Kidney (tissue), 14 donors: ENCODE results near the gene SFXN2. TPM values are rescaled to one million over a fixed set of nuclear protein-coding genes. Genes with fewer than 3 reads are reported as not detected.

Source experiments
- DNase-seq, 5 donors: peaks; one replicate each; pipeline ENCODE4 v3.0.0-alpha.2; 2013 to 2020
- FAIRE-seq: peaks from 2 replicates; lab custom pipeline; 2012; peaks lifted over from hg19 to GRCh38; lab: Jason Lieb, UNC
- H3K27ac ChIP-seq, 2 donors: one replicate each; pipeline ENCODE4 v1.7.0; 2013; ENCODE audit warnings: low read depth in 2 of 2, low read length in 2 of 2, inconsistent platforms in 1 of 2
- H3K27me3 ChIP-seq: one replicate; pipeline ENCODE4 v1.7.1; 2013; ENCODE audit warnings: low read length, inconsistent platforms; ENCODE audit not compliant: control insufficient read depth, insufficient read depth
- H3K36me3 ChIP-seq, 3 donors: one replicate each; pipeline versions ENCODE4 v1.7.0 to v1.7.1; 2013; ENCODE audit warnings: low read length in 3 of 3, control low read depth in 1 of 3, inconsistent platforms in 1 of 3; ENCODE audit not compliant: insufficient read depth in 3 of 3, control insufficient read depth in 2 of 3
- H3K4me1 ChIP-seq, 3 donors: one replicate each; pipeline versions ENCODE4 v1.7.0 to v1.7.1; 2013; ENCODE audit warnings: low read length in 3 of 3, inconsistent platforms in 1 of 3, low read depth in 1 of 3; ENCODE audit not compliant: control insufficient read depth in 2 of 3, insufficient read depth in 2 of 3
- H3K4me3 ChIP-seq, 3 donors: one replicate each; pipeline versions ENCODE4 v1.7.0 to v1.8.1; 2013; ENCODE audit warnings: low read length in 3 of 3, control low read depth in 1 of 3, inconsistent platforms in 1 of 3
- H3K9ac ChIP-seq, 3 donors: one replicate each; pipeline versions ENCODE4 v1.7.0 to v1.7.1; 2013; ENCODE audit warnings: low read length in 3 of 3, control low read depth in 1 of 3, inconsistent platforms in 1 of 3
- H3K9me3 ChIP-seq, 3 donors: one replicate each; pipeline versions ENCODE4 v1.7.0 to v1.7.1; 2013; ENCODE audit warnings: low read length in 3 of 3, control low read depth in 1 of 3, inconsistent platforms in 1 of 3; ENCODE audit not compliant: control insufficient read depth in 2 of 3, insufficient read depth in 1 of 3
- CTCF ChIP-seq: IDR thresholded peaks from 3 replicates; pipeline ENCODE4 v1.5.1; 2012; ENCODE audit warnings: mild to moderate bottlenecking, moderate library complexity, borderline replicate concordance; ENCODE audit not compliant: insufficient read depth; ENCODE audit errors: extremely low read depth
- intact Hi-C: fragments of 100-400 bp; cut with DNase I; formaldehyde crosslinking; loops from one replicate; pipeline ENCODE4 v1.11.1; 2022
- polyA plus RNA-seq: library from polyadenylated mRNA; stranded (reverse); fragments of 350-450 nt; fragmentation: Illumina TruSeq; extraction: RNeasy Lipid Tissue Mini Kit (QIAGEN cat#74804); gene quantifications from one replicate; pipeline ENCODE4 v1.2.3, GENCODE V29; 2014; ENCODE audit warnings: low read depth, low replicate concordance; ENCODE audit not compliant: insufficient read depth
- total RNA-seq: library from RNA; stranded (reverse); fragmentation: NEBNext Ultra II Directional; extraction: Animal tissue kit (Norgen Biotek cat#: 25700); gene quantifications from one replicate; pipeline ENCODE4 v1.2.1, GENCODE V29; 2021
- donor health status: control.
- donor health status: control.
- donor health status: control.
- donor health status: control.
- donor health status: control.
- donor health status: DM: yes; HTN: yes; CAD: no.
- donor health status: Normal renal cell carcinoma (clear cell type).

SFXN2 gene
- total and polyA plus RNA-seq, 2 donors from 2014 or later: 17.3 to 72.1 TPM

GRCh38 chr10:102782673-102783551 lies 68.5 kb downstream of the SFXN2 start:
- DNase-seq (peak in 4 of 5 donors; percentile 58 to 84 (median 76)), FAIRE-seq (no peak)
- no peaks in the 10 kb centered on the region for H3K36me3 ChIP-seq
- H3K9me3 ChIP-seq: no peaks in the 10 kb centered on the region
- H3K27me3 ChIP-seq: no peaks in the 10 kb centered on the region
- intact Hi-C loops: no loop called here
- TF ChIP-seq CTCF: no peak
- H3K4me1 ChIP-seq: peaks cover 9 to 61% (median 46%) of the 10 kb centered on the region in 3 donors
- H3K9ac ChIP-seq: peak overlapping the region in 2 of 3 donors; percentile 4 to 79
- H3K27ac ChIP-seq: peak overlapping the region; percentile 87 to 95
- peak overlapping the region in 1 of 3 donors; percentile 24 for H3K4me3 ChIP-seq

DNA sequence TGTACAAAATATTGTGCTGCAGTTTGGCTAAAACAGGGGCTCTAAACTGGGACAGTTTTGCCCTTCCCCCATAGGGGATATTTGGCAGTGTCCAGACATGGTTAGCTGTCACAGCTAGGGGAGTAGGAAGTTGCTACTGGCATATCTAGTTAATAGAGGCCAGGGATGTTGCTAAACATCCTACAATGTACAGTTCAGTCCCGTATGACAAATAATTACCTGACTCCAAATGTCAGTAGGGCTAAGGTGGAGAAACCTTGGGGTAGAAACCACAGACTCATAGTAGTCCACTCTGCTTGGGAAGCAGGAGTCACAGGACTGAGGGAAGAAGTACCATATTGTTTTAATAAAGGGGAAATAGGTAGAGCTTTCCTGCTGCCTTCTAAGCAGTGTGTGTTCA lies 69.1 kb downstream of the SFXN2 start:
- Histone ChIP-seq H3K4me1 (peaks cover 9 to 55% (median 43%) of the 10 kb centered on the region in 3 donors), H3K27ac (peak overlapping the region; percentile 87 to 95), H3K9me3 (no peaks in the 10 kb centered on the region), H3K4me3 (no peak overlapping the region), H3K27me3 (no peaks in the 10 kb centered on the region), H3K36me3 (no peaks in the 10 kb centered on the region), H3K9ac (peak overlapping the region in 1 of 3 donors; percentile 79)
- TF ChIP-seq CTCF: no peak
- FAIRE-seq (no peak), DNase-seq (no peak)
- intact Hi-C loops: no loop called here

- peak overlapping the region; percentile 74 to 76 for H3K27ac ChIP-seq
- intact Hi-C loops: no loop called here
- FAIRE-seq (no peak), DNase-seq (peak in 1 of 5 donors; percentile 72)
- H3K27me3 ChIP-seq: no peaks in the 10 kb centered on the region
- H3K9ac ChIP-seq: peak overlapping the region in 1 of 3 donors; percentile 16
- no peaks in the 10 kb centered on the region for H3K36me3 ChIP-seq
- TF ChIP-seq CTCF: no peak
- H3K4me3 ChIP-seq: peak overlapping the region in 1 of 3 donors; percentile 18
- peaks cover 4 to 47% (median 39%) of the 10 kb centered on the region in 3 donors for H3K4me1 ChIP-seq
- H3K9me3 ChIP-seq: no peaks in the 10 kb centered on the region
These were observed 71.4 kb downstream of the SFXN2 start for GRCh38 chr10:102785818-102786217.
